ENCODE data around the gene SLC27A1.
"Not testable (repeated sequence)": the region's sequence is repeated elsewhere in the genome, so short reads cannot be mapped to it uniquely, and the experiment has no call there.

Gene SLC27A1

GRCh38 chr19:17471410-17472125 lies 1.2 kb downstream of the SLC27A1 start:
- H2BK120ac ChIP-seq (ENCODE audit: low read depth, low read length): no peak overlapping the region
- H2BK12ac ChIP-seq (ENCODE audit: low read length in 2 of 2): no peak overlapping the region
- WGBS: 73% methylated on average over 9 of the region's 12 CpGs
- H3K4me1 ChIP-seq (ENCODE audit: control insufficient read depth, insufficient read depth, low read depth, low read length): peaks cover 32% of the 10 kb centered on the region
- no peak overlapping the region for H2AFZ ChIP-seq (ENCODE audit: low read depth, low read length)
- H3K4me2 ChIP-seq (ENCODE audit: low read length, poor library complexity, severe bottlenecking): peak overlapping the region; percentile 88
- H4K8ac ChIP-seq (ENCODE audit: low read length): no peak overlapping the region
- no peak overlapping the region for H2AK5ac ChIP-seq (ENCODE audit: low read length, severe bottlenecking)
- no peak overlapping the region for H2BK5ac ChIP-seq (ENCODE audit: low read depth, low read length, poor library complexity, severe bottlenecking)
- no peaks in the 10 kb centered on the region for H3K27me3 ChIP-seq (ENCODE audit: control insufficient read depth in 1 of 2, insufficient read depth in 1 of 2, low read length in 2 of 2)
- no peak overlapping the region for H3K18ac ChIP-seq (ENCODE audit: low read depth in 1 of 2, low read length in 2 of 2)
- peak overlapping the region in 1 of 2 experiments; percentile 89 for H3K4me3 ChIP-seq (ENCODE audit: insufficient read depth in 1 of 2, low read depth in 1 of 2, low read length in 2 of 2)
- no peak overlapping the region for H3K27ac ChIP-seq (ENCODE audit: low read length, poor library complexity, severe bottlenecking)
- no peak for DNase-seq
- no peaks in the 10 kb centered on the region for H3K9me3 ChIP-seq (ENCODE audit: control insufficient read depth, low read length)
- H3K79me1 ChIP-seq (replicated peaks; ENCODE audit: low read length, poor library complexity, severe bottlenecking): peaks cover 30% of the 10 kb centered on the region
- H4K91ac ChIP-seq (ENCODE audit: low read length): no peak overlapping the region
- H3K4ac ChIP-seq (ENCODE audit: low read depth in 1 of 2, low read length in 2 of 2): no peak overlapping the region
- no peak overlapping the region for H3K14ac ChIP-seq (ENCODE audit: low read length in 2 of 2)
- H3K36me3 ChIP-seq (ENCODE audit: control insufficient read depth in 1 of 2, insufficient read depth in 2 of 2, low read depth in 1 of 2, low read length in 2 of 2): peaks cover 3% of the 10 kb centered on the region in 2 experiments
- H3K23ac ChIP-seq (ENCODE audit: low read length in 2 of 2): no peak overlapping the region
- H2BK15ac ChIP-seq (ENCODE audit: low read depth, poor library complexity, severe bottlenecking): no peak overlapping the region
- peak overlapping the region; percentile 90 for H3K9ac ChIP-seq (ENCODE audit: low read length)

GRCh38 chr19:17473041-17473440 lies 2.7 kb downstream of the SLC27A1 start:
- no peaks in the 10 kb centered on the region for H3K27me3 ChIP-seq (ENCODE audit: control insufficient read depth in 1 of 2, insufficient read depth in 1 of 2, low read length in 2 of 2)
- no peak overlapping the region for H3K23ac ChIP-seq (ENCODE audit: low read length in 2 of 2)
- no peak overlapping the region for H3K4me3 ChIP-seq (ENCODE audit: insufficient read depth in 1 of 2, low read depth in 1 of 2, low read length in 2 of 2)
- H2AK5ac ChIP-seq (ENCODE audit: low read length, severe bottlenecking): no peak overlapping the region
- peaks cover 35% of the 10 kb centered on the region for H3K4me1 ChIP-seq (ENCODE audit: control insufficient read depth, insufficient read depth, low read depth, low read length)
- H3K4me2 ChIP-seq (ENCODE audit: low read length, poor library complexity, severe bottlenecking): no peak overlapping the region
- no peak overlapping the region for H4K8ac ChIP-seq (ENCODE audit: low read length)
- H2BK5ac ChIP-seq (ENCODE audit: low read depth, low read length, poor library complexity, severe bottlenecking): no peak overlapping the region
- no peak overlapping the region for H3K14ac ChIP-seq (ENCODE audit: low read length in 2 of 2)
- no peak overlapping the region for H2AFZ ChIP-seq (ENCODE audit: low read depth, low read length)
- no peak overlapping the region for H2BK12ac ChIP-seq (ENCODE audit: low read length in 2 of 2)
- H2BK120ac ChIP-seq (ENCODE audit: low read depth, low read length): no peak overlapping the region
- H3K18ac ChIP-seq (ENCODE audit: low read depth in 1 of 2, low read length in 2 of 2): no peak overlapping the region
- peaks cover 3% of the 10 kb centered on the region in 2 experiments for H3K36me3 ChIP-seq (ENCODE audit: control insufficient read depth in 1 of 2, insufficient read depth in 2 of 2, low read depth in 1 of 2, low read length in 2 of 2)
- peak; percentile 62 for DNase-seq
- 91% methylated on average over 7 of the region's 9 CpGs for WGBS
- H3K4ac ChIP-seq (ENCODE audit: low read depth in 1 of 2, low read length in 2 of 2): no peak overlapping the region
- no peak overlapping the region for H2BK15ac ChIP-seq (ENCODE audit: low read depth, poor library complexity, severe bottlenecking)
- peak overlapping the region; percentile 20 for H4K91ac ChIP-seq (ENCODE audit: low read length)
- peak overlapping the region; percentile 31 for H3K27ac ChIP-seq (ENCODE audit: low read length, poor library complexity, severe bottlenecking)
- H3K79me1 ChIP-seq (replicated peaks; ENCODE audit: low read length, poor library complexity, severe bottlenecking): peaks cover 32% of the 10 kb centered on the region
- peak overlapping the region; percentile 12 for H3K9ac ChIP-seq (ENCODE audit: low read length)
- H3K9me3 ChIP-seq (ENCODE audit: control insufficient read depth, low read length): no peaks in the 10 kb centered on the region

GRCh38 chr19:17475011-17475540 lies 4.8 kb downstream of the SLC27A1 start:
- Histone ChIP-seq H3K9ac (ENCODE audit: low read length) (peak overlapping the region; percentile 51), H3K27ac (ENCODE audit: low read length, poor library complexity, severe bottlenecking) (peak overlapping the region; percentile 45), H3K4me3 (ENCODE audit: insufficient read depth in 1 of 2, low read depth in 1 of 2, low read length in 2 of 2) (peak overlapping the region in 1 of 2 experiments; percentile 33), H3K4me1 (ENCODE audit: control insufficient read depth, insufficient read depth, low read depth, low read length) (peaks cover 31% of the 10 kb centered on the region), H3K79me1 (replicated peaks; ENCODE audit: low read length, poor library complexity, severe bottlenecking) (peaks cover 32% of the 10 kb centered on the region), H2AK5ac (ENCODE audit: low read length, severe bottlenecking) (peak overlapping the region; percentile 67)
- H3K27me3 ChIP-seq (ENCODE audit: control insufficient read depth in 1 of 2, insufficient read depth in 1 of 2, low read length in 2 of 2); H3K14ac ChIP-seq (ENCODE audit: low read length in 2 of 2); H2AFZ ChIP-seq (ENCODE audit: low read depth, low read length); H4K91ac ChIP-seq (ENCODE audit: low read length); DNase-seq; H2BK120ac ChIP-seq (ENCODE audit: low read depth, low read length); H3K4me2 ChIP-seq (ENCODE audit: low read length, poor library complexity, severe bottlenecking); H2BK15ac ChIP-seq (ENCODE audit: low read depth, poor library complexity, severe bottlenecking); H3K36me3 ChIP-seq (ENCODE audit: control insufficient read depth in 1 of 2, insufficient read depth in 2 of 2, low read depth in 1 of 2, low read length in 2 of 2); H3K18ac ChIP-seq (ENCODE audit: low read depth in 1 of 2, low read length in 2 of 2); H3K9me3 ChIP-seq (ENCODE audit: control insufficient read depth, low read length); H3K23ac ChIP-seq (ENCODE audit: low read length in 2 of 2); H2BK12ac ChIP-seq (ENCODE audit: low read length in 2 of 2); H3K4ac ChIP-seq (ENCODE audit: low read depth in 1 of 2, low read length in 2 of 2); H4K8ac ChIP-seq (ENCODE audit: low read length); H2BK5ac ChIP-seq (ENCODE audit: low read depth, low read length, poor library complexity, severe bottlenecking): not testable (repeated sequence)
- 83% methylated on average over 6 of the region's 6 CpGs for WGBS

GRCh38 chr19:17475541-17476115 lies 5.3 kb downstream of the SLC27A1 start:
- Histone ChIP-seq H3K4me1 (ENCODE audit: control insufficient read depth, insufficient read depth, low read depth, low read length) (peaks cover 31% of the 10 kb centered on the region), H3K4me2 (ENCODE audit: low read length, poor library complexity, severe bottlenecking) (no peak overlapping the region), H4K91ac (ENCODE audit: low read length) (no peak overlapping the region), H3K27ac (ENCODE audit: low read length, poor library complexity, severe bottlenecking) (peak overlapping the region; percentile 55), H3K14ac (ENCODE audit: low read length in 2 of 2) (no peak overlapping the region), H3K36me3 (ENCODE audit: control insufficient read depth in 1 of 2, insufficient read depth in 2 of 2, low read depth in 1 of 2, low read length in 2 of 2) (peaks cover 3% of the 10 kb centered on the region in 2 experiments), H3K4me3 (ENCODE audit: insufficient read depth in 1 of 2, low read depth in 1 of 2, low read length in 2 of 2) (peak overlapping the region in 1 of 2 experiments; percentile 33), H2BK12ac (ENCODE audit: low read length in 2 of 2) (no peak overlapping the region), H4K8ac (ENCODE audit: low read length) (no peak overlapping the region), H3K9ac (ENCODE audit: low read length) (peak overlapping the region; percentile 51), H2BK5ac (ENCODE audit: low read depth, low read length, poor library complexity, severe bottlenecking) (peak overlapping the region; percentile 6), H3K79me1 (replicated peaks; ENCODE audit: low read length, poor library complexity, severe bottlenecking) (peaks cover 35% of the 10 kb centered on the region), H3K23ac (ENCODE audit: low read length in 2 of 2) (no peak overlapping the region), H2BK15ac (ENCODE audit: low read depth, poor library complexity, severe bottlenecking) (no peak overlapping the region), H2AK5ac (ENCODE audit: low read length, severe bottlenecking) (peak overlapping the region; percentile 63), H3K18ac (ENCODE audit: low read depth in 1 of 2, low read length in 2 of 2) (peak overlapping the region in 1 of 2 experiments; percentile 6), H3K9me3 (ENCODE audit: control insufficient read depth, low read length) (no peaks in the 10 kb centered on the region), H3K27me3 (ENCODE audit: control insufficient read depth in 1 of 2, insufficient read depth in 1 of 2, low read length in 2 of 2) (no peaks in the 10 kb centered on the region), H2AFZ (ENCODE audit: low read depth, low read length) (no peak overlapping the region), H2BK120ac (ENCODE audit: low read depth, low read length) (no peak overlapping the region), H3K4ac (ENCODE audit: low read depth in 1 of 2, low read length in 2 of 2) (peak overlapping the region in 1 of 2 experiments; percentile 13)
- WGBS: 83% methylated on average over 10 of the region's 10 CpGs
- peak; percentile 12 for DNase-seq
